ENCODE results near the gene ESR2.
"Not testable (repeated sequence)": the region's sequence is repeated elsewhere in the genome, so short reads cannot be mapped to it uniquely, and the experiment has no call there.

Gene ESR2

GRCh38 chr14:64137657-64138290 is 156.4 kb downstream of the ESR2 start:
- DNase-seq (ENCODE audit: low spot score): peak; percentile 6

DNA sequence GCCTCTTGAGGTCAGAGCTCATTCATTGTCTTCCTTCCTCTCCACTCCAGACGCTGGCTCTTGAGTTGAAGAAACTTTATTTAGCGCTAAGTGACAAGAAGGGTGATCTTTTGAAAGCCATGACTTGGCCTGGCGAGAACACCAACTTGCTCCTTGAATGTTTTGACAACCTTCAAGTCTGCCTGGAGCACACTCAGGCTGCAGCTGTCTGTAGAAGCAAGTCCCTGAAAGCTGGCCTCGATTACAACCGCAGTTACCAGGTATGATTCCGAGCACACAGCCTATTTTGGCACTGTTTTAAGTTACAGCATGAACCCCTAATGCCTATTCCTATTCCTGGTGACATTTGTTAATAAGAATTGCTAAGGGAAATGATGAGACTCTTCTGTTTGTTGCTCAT is 167.6 kb downstream of the ESR2 start:
- no peak for DNase-seq (ENCODE audit: low spot score)

GRCh38 chr14:64125270-64125669 is 168.9 kb downstream of the ESR2 start:
- no peak for DNase-seq (ENCODE audit: low spot score)

DNA sequence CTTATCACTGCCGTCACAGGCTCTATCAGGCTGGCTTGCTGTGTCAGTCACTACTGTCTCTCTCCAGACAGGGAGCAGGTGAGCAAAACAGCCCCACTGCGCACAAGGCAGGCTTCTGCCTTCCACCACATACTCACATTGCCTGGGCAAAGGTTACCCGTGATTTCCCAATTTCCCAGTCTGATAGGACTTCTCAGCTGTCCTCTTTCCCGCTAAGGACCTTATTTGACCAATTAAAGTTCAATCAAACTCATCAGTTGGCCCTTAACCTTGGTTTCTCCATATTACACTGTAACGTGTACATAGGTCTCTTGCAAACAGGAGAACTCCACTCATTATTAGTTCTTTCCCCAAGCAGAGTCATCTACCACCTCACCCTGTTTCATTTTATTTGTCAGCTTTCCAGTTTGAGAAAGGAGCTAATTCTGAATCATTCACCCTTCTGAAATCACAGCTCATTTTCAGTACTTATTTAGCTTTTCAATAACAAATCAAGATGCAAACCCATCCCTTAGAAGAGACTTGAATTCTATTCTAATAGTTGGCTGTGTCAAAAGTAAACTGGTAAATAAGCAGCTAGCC is 170.8 kb downstream of the ESR2 start:
- DNase-seq (ENCODE audit: low spot score): no peak

GRCh38 chr14:64119980-64120379 is 174.2 kb downstream of the ESR2 start:
- no peak for DNase-seq (ENCODE audit: low spot score)

GRCh38 chr14:64119500-64119899 is 174.7 kb downstream of the ESR2 start:
- DNase-seq (ENCODE audit: low spot score): no peak

GRCh38 chr14:64118892-64119291 is 175.3 kb downstream of the ESR2 start:
- no peak for DNase-seq (ENCODE audit: low spot score)

- not testable (repeated sequence) for DNase-seq (ENCODE audit: low spot score)
Measured at GRCh38 chr14:64118403-64118742, 175.8 kb downstream of the ESR2 start.

- DNase-seq (ENCODE audit: low spot score): no peak
Measured at GRCh38 chr14:64117671-64118402, 176.3 kb downstream of the ESR2 start.

- DNase-seq (ENCODE audit: low spot score): no peak
Measured at GRCh38 chr14:64115401-64115800, 178.8 kb downstream of the ESR2 start.

DNA sequence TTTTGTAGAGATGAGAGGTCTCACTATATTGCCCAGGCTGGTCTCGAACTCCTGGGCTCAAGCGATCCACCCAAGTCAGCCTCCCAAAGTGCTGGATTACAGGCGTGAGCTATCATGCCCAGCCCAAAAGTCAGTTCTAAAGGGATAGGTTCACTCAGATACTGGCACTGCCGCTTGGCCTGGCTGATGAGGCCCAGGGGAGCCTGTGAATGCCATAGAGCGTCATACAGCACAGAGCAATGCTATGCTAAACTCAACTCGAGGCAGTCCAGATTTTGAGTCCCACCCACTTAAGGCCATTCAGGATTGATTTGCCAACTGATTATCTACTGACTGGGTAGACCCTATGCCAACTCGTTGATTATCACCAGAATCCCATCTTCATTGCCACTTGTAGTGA is 179.4 kb downstream of the ESR2 start:
- DNase-seq (ENCODE audit: low spot score): no peak

- DNase-seq (ENCODE audit: low spot score): no peak
Measured at GRCh38 chr14:64114166-64114565, 180.0 kb downstream of the ESR2 start.

GRCh38 chr14:64112867-64113678 is 181.1 kb downstream of the ESR2 start:
- DNase-seq (ENCODE audit: low spot score): no peak

DNA sequence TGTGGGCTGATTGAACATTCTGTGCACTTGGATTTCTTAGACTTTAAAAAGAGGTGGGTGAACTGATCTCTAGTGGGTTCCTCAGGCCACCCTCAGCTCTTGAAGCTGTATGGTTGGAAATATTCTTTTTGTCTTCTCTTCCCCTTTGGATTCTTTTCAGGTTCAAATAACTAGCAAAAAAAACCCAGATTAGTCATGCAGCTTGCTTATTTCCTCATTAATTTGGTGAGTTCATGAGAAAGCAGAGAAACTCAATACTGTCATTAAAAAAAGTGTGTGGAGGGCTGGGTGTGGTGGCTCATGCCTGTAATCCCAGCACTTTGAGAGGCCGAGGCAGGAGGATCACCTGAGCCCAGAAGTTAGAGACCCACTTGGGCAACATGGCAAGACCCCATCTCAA is 183.4 kb downstream of the ESR2 start:
- DNase-seq (ENCODE audit: low spot score): no peak

GRCh38 chr14:64109819-64110554 is 184.2 kb downstream of the ESR2 start:
- DNase-seq (ENCODE audit: low spot score): no peak

DNA sequence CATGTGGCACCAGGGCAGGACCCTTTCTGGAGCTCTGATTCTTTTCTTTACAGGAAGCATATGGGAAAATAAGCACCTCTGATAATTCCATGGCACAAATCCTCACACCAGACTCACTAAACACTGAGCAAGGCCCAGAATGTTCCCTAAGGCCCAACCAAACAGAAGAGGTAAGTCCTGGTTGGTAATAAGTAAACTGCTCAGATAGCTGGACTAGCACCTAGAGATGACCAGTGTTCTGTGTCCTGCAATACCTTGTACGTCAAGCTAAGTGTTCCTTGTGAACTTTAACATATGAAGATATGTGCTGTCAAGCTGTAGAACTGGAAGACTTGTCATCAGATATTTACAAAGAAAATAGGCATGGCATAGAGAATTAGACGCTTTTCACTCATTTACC is 186.7 kb downstream of the ESR2 start:
- no peak for DNase-seq (ENCODE audit: low spot score)

DNA sequence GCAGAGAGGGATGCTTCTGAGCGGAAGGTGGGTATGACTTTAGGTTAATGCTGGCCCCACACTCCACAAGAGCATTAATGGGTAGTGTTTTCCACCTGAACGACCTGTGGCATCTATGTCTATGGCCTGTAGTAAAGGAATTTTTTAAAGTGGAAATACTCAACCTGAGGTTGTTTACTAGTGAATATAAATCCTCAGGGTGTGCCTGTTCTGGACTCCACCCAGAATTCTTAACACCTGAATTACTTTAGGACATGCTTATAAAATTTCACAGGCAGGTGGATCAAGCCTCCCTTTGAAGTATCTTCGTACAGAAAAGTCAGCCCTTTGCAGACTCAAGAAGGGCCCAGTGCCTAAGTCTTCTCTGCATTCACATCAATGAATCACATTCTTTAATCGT is 196.1 kb downstream of the ESR2 start:
- no peak for DNase-seq (ENCODE audit: low spot score)

DNA sequence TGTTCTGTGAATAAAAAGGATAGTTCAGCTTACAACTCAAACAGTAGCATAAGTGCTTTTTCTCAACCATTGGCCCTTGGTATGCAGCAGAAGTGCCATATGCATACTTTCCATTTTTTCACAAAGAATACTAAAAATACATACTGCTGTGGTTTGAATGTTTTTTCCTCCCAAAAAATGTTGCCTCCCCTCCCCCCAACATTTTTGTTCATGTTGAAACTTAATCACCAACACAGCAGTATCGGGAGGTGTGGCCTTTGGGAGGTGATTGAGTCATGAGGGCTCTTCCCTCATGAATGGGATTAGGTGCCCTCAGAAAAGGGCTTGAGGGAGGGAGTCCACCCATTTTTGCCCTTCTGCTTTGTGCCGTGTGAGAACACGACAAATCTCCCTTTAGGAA is 198.6 kb downstream of the ESR2 start:
- DNase-seq (ENCODE audit: low spot score): no peak

DNA sequence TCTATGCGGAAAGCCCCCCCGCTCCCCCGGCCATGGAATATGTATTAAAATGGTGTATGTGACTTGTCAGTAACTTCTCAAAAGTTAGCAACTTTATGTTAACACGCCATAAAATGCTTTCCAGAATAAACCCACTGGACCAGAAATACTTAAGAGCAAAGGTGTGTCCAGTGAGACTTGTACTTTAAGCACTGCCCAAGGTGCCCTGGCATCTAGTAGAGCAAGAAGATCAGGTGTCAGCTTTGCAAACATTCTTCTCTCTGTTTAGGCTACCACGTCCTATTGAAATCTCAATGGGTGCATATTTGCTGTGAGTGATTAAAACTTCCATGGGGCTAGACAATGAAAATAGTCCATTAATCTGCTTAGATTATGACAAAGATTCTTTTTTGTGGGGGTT is 201.2 kb downstream of the ESR2 start:
- DNase-seq (ENCODE audit: low spot score): no peak

GRCh38 chr14:64092338-64092737 is 201.8 kb downstream of the ESR2 start:
- no peak for DNase-seq (ENCODE audit: low spot score)

GRCh38 chr14:64091217-64091616 is 203.0 kb downstream of the ESR2 start:
- DNase-seq (ENCODE audit: low spot score): no peak

DNA sequence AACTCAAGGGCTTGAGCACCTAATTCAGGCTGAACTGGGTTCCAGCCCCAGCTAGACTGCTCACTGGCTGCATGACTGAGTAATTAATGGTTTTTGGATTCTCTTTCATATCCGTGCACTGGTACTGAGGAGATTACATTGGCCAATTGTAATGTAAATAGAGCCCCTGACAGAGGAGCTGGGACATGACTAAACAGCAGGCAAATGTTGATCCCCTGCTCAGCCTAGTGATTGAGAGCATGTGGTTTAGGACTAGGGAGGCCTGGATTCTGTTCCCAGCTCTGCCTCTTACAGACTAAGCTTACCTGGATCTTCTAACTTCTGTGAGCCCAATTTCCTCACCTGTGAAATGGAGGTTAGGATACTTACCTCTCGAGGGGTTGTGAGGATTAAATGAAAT is 204.3 kb downstream of the ESR2 start:
- no peak for DNase-seq (ENCODE audit: low spot score)

All from HuH-7.5 (cell line).